Mesendoderm (in vitro differentiated cells): ENCODE data around the gene COL7A1.

Experiments used
- DNase-seq: peaks from one replicate; pipeline ENCODE4 v3.0.0; 2013
- H2AK5ac ChIP-seq: 2 replicates; pipeline ENCODE4 v1.6.1; 2013; ENCODE audit warnings: low read length, inconsistent platforms
- H2BK120ac ChIP-seq: 2 replicates; pipeline ENCODE4 v1.6.1; 2013; ENCODE audit warnings: low read depth, mild to moderate bottlenecking, low read length, moderate library complexity, mixed read lengths
- H2BK15ac ChIP-seq: replicated peaks from 2 replicates; pipeline ENCODE4 v1.6.1; 2013; ENCODE audit warnings: low read depth, mild to moderate bottlenecking, moderate library complexity
- H2BK5ac ChIP-seq: 2 replicates; pipeline ENCODE4 v1.6.1; 2013; ENCODE audit warnings: low read length, inconsistent platforms
- H3K18ac ChIP-seq: 2 replicates; pipeline ENCODE4 v1.6.1; 2013; ENCODE audit warnings: mild to moderate bottlenecking, low read length, mixed read lengths
- H3K23ac ChIP-seq: one replicate; pipeline ENCODE4 v1.6.1; 2013; ENCODE audit warnings: low read length
- H3K27ac ChIP-seq: 2 replicates; pipeline ENCODE4 v1.5.1; 2013; ENCODE audit warnings: low read depth, mild to moderate bottlenecking, inconsistent platforms, low read length, moderate library complexity
- H3K27me3 ChIP-seq: 2 replicates; pipeline ENCODE4 v1.6.1; 2013; ENCODE audit warnings: low read length, control low read depth, mild to moderate bottlenecking, inconsistent platforms; ENCODE audit not compliant: insufficient read depth, poor library complexity
- H3K36me3 ChIP-seq: 2 replicates; pipeline ENCODE4 v1.6.1; 2013; ENCODE audit warnings: low read length, inconsistent platforms; ENCODE audit not compliant: control insufficient read depth, insufficient read depth
- H3K4ac ChIP-seq: one replicate; pipeline ENCODE4 v1.6.1; 2013; ENCODE audit warnings: low read depth, mild to moderate bottlenecking, low read length, moderate library complexity
- H3K4me1 ChIP-seq: 2 replicates; pipeline ENCODE4 v1.6.1; 2013; ENCODE audit warnings: low read depth, low read length, inconsistent platforms; ENCODE audit not compliant: control insufficient read depth
- H3K4me2 ChIP-seq: 2 replicates; pipeline ENCODE4 v1.6.1; 2013; ENCODE audit warnings: low read length
- H3K4me3 ChIP-seq: 2 replicates; pipeline ENCODE4 v1.5.1; 2013; ENCODE audit warnings: mild to moderate bottlenecking, low read length
- H3K56ac ChIP-seq: one replicate; pipeline ENCODE4 v1.6.1; 2013; ENCODE audit warnings: low read length
- H3K79me1 ChIP-seq: 2 replicates; pipeline ENCODE4 v1.6.1; 2013; ENCODE audit warnings: low read length, inconsistent platforms
- H3K79me2 ChIP-seq: 2 replicates; pipeline ENCODE4 v1.6.1; 2013; ENCODE audit warnings: mild to moderate bottlenecking, low read length; ENCODE audit not compliant: control insufficient read depth, insufficient read depth
- H3K9ac ChIP-seq: 2 replicates; pipeline ENCODE4 v1.6.1; 2013; ENCODE audit warnings: low read length, inconsistent platforms
- H4K5ac ChIP-seq: one replicate; pipeline ENCODE4 v1.6.1; 2013; ENCODE audit warnings: low read length
- H4K8ac ChIP-seq: one replicate; pipeline ENCODE4 v1.6.1; 2013; ENCODE audit warnings: low read depth, mild to moderate bottlenecking, control low read depth, low read length, moderate library complexity
- WGBS: extraction: QIAGEN DNeasy Blood & Tissue Kit; methylation state at CpG from one replicate; pipeline ENCODE4 v1.1.7; 2013; ENCODE audit warnings: low lambda C conversion rate, missing lambda C conversion rate; ENCODE audit not compliant: insufficient coverage; ENCODE audit errors: extremely low coverage; 5-methylcytosine and 5-hydroxymethylcytosine counted together

COL7A1 gene

DNA sequence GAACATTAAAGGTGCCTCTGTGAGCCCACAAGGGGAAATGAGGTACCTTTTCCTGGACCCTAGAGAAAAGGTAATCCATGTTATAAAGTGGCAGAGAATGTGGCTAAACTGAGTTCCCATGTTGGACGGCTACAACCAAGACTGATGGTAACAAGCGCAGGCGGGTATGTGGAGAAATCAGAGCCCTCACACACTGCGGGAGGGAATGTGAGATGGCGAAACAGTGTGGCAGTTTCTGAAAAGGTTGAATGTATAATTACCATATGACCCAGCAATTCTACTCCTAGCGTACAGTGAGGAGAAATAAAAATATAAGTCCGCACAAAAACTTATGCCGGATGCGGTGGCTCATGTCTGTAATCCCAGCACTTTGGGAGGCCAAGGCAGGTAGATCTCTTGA is 67.1 kb downstream of the COL7A1 start:
- no peak overlapping the region for H3K4ac ChIP-seq
- WGBS, result no CpG with 5 or more reads among the region's 9 CpGs

GRCh38 chr3:48524970-48525369 is 70.2 kb downstream of the COL7A1 start:
- WGBS, result no CpG with 5 or more reads among the region's 9 CpGs
- no peak overlapping the region for H3K23ac ChIP-seq
- H4K5ac ChIP-seq, result no peak overlapping the region
- H3K4me3 ChIP-seq, result no peak overlapping the region
- H3K9ac ChIP-seq, result no peak overlapping the region
- H2BK5ac ChIP-seq, result no peak overlapping the region
- H2AK5ac ChIP-seq, result no peak overlapping the region
- no peak overlapping the region for H3K4me2 ChIP-seq
- no peaks in the 10 kb centered on the region for H3K4me1 ChIP-seq
- no peak overlapping the region for H3K18ac ChIP-seq
- H3K79me2 ChIP-seq, result no peaks in the 10 kb centered on the region
- no peak overlapping the region for H4K8ac ChIP-seq
- peaks cover 1% of the 10 kb centered on the region for H3K36me3 ChIP-seq
- no peak overlapping the region for H3K4ac ChIP-seq
- no peak overlapping the region for H3K56ac ChIP-seq
- H2BK15ac ChIP-seq, result no peak overlapping the region
- H3K79me1 ChIP-seq, result no peaks in the 10 kb centered on the region
- no peaks in the 10 kb centered on the region for H3K27me3 ChIP-seq
- H2BK120ac ChIP-seq, result no peak overlapping the region
- no peak for DNase-seq
- H3K27ac ChIP-seq, result no peak overlapping the region

More for the DNA sequence above, 67.1 kb downstream of the COL7A1 start:
- H3K23ac ChIP-seq, result no peak overlapping the region
- H3K79me2 ChIP-seq, result no peaks in the 10 kb centered on the region
- no peak overlapping the region for H2BK5ac ChIP-seq
- H3K4me2 ChIP-seq, result no peak overlapping the region
- no peaks in the 10 kb centered on the region for H3K4me1 ChIP-seq
- DNase-seq, result no peak
- H3K36me3 ChIP-seq, result peaks cover 1% of the 10 kb centered on the region
- H4K8ac ChIP-seq, result no peak overlapping the region
- H3K4me3 ChIP-seq, result no peak overlapping the region
- H2AK5ac ChIP-seq, result no peak overlapping the region
- no peak overlapping the region for H3K9ac ChIP-seq
- H3K79me1 ChIP-seq, result no peaks in the 10 kb centered on the region
- H3K18ac ChIP-seq, result no peak overlapping the region
- H4K5ac ChIP-seq, result no peak overlapping the region
- no peak overlapping the region for H2BK120ac ChIP-seq
- H2BK15ac ChIP-seq, result no peak overlapping the region
- H3K27me3 ChIP-seq, result no peaks in the 10 kb centered on the region
- no peak overlapping the region for H3K56ac ChIP-seq
- H3K27ac ChIP-seq, result no peak overlapping the region

DNA sequence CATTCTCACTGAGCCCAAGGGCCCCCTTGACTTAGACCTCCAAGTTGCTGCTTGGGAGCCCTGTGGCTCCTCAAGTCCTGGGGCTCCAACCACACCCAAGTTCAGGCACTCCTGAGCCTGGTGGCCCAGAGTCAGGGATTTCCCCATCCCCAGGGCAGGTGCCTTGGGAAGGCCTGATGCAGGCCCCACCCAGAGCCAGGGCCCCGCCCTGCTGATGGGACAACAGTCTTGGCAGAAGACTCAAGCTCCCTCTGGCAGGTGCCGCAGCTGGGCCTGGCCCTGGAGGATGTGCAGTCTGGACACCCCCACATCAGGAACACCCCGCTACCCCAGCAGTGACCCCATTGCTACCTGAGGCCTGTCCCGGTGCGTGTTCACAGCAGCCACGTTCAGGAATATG is 73.5 kb downstream of the COL7A1 start:
- Histone ChIP-seq H2BK120ac (no peak overlapping the region), H2BK15ac (no peak overlapping the region), H3K9ac (no peak overlapping the region), H2AK5ac (no peak overlapping the region), H3K79me1 (no peaks in the 10 kb centered on the region), H3K36me3 (no peaks in the 10 kb centered on the region), H3K23ac (no peak overlapping the region), H3K4me2 (no peak overlapping the region), H2BK5ac (no peak overlapping the region), H3K4me3 (no peak overlapping the region), H3K27me3 (no peaks in the 10 kb centered on the region), H4K8ac (no peak overlapping the region), H3K56ac (no peak overlapping the region), H3K27ac (no peak overlapping the region), H3K4me1 (no peaks in the 10 kb centered on the region), H3K18ac (no peak overlapping the region), H3K79me2 (no peaks in the 10 kb centered on the region), H3K4ac (no peak overlapping the region), H4K5ac (no peak overlapping the region)
- DNase-seq, result no peak
- no CpG with 5 or more reads among the region's 6 CpGs for WGBS

DNA sequence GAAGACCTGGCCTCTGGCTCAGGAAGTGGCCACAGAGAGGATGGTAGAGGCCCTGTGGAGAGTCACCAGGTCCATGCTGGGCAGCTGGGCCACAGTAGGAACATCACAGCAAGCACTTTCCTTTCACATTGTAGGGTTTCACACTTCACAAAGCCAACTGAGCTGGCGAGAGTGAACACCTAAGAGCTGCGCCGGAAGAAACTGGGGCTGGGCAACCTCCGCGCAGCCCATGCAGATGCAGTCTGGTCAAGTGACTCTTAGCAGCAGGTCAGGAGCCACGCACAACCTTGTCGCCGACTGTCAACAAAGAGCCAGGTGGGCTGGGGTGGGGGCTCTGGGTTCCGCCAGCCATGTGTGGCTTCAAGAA is 75.9 kb downstream of the COL7A1 start:
- Histone ChIP-seq H2BK120ac (no peak overlapping the region), H3K27ac (no peak overlapping the region), H3K4me2 (no peak overlapping the region), H3K4me1 (no peaks in the 10 kb centered on the region), H3K79me2 (no peaks in the 10 kb centered on the region), H3K23ac (no peak overlapping the region), H3K36me3 (no peaks in the 10 kb centered on the region), H3K9ac (no peak overlapping the region), H3K56ac (no peak overlapping the region), H3K4me3 (no peak overlapping the region), H3K4ac (no peak overlapping the region), H3K18ac (no peak overlapping the region), H2BK5ac (no peak overlapping the region), H2AK5ac (no peak overlapping the region), H2BK15ac (no peak overlapping the region), H3K79me1 (no peaks in the 10 kb centered on the region), H4K8ac (no peak overlapping the region), H3K27me3 (no peaks in the 10 kb centered on the region), H4K5ac (no peak overlapping the region)
- WGBS, result no CpG with 5 or more reads among the region's 9 CpGs
- DNase-seq, result no peak

DNA sequence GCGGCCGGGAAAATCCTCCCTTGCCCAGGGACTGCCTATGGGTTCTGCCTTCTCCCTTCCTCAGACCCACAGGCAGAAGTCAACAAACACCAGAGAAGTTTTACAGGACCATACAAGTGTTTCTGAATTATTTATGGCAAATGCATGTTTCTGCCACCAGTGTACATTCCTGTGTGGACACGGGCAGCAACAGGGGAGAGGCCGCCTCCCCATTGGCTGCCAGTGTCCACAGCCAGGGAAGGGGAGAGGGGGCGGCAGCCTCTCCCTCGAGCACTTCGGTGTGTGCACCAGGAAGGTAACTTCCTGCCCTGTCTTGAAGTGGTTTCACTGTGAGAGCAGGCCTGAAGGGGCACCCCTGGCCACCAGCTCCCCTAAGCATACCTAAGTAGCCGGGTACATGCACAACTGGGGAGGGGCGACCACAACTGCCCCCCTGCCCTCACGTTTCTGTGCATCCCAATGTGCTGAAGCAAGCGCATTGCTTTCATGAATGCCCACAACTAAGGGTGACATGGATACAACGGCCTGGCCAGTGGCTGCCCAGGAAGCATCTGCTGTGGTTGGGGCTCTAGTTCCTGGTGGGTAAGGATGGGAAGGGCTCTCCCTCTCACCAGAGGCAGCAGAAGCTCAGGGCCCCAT is 76.4 kb downstream of the COL7A1 start:
- Histone ChIP-seq H3K18ac (no peak overlapping the region), H2BK5ac (no peak overlapping the region), H3K23ac (no peak overlapping the region), H3K79me1 (no peaks in the 10 kb centered on the region), H3K79me2 (no peaks in the 10 kb centered on the region), H3K4me2 (no peak overlapping the region), H3K9ac (no peak overlapping the region), H4K8ac (no peak overlapping the region), H2AK5ac (no peak overlapping the region), H2BK120ac (no peak overlapping the region), H3K56ac (no peak overlapping the region), H3K27me3 (no peaks in the 10 kb centered on the region), H4K5ac (no peak overlapping the region), H3K4me1 (no peaks in the 10 kb centered on the region), H3K27ac (no peak overlapping the region), H2BK15ac (no peak overlapping the region), H3K4me3 (no peak overlapping the region), H3K36me3 (no peaks in the 10 kb centered on the region), H3K4ac (no peak overlapping the region)
- DNase-seq, result no peak
- WGBS, result no CpG with 5 or more reads among the region's 12 CpGs

DNA sequence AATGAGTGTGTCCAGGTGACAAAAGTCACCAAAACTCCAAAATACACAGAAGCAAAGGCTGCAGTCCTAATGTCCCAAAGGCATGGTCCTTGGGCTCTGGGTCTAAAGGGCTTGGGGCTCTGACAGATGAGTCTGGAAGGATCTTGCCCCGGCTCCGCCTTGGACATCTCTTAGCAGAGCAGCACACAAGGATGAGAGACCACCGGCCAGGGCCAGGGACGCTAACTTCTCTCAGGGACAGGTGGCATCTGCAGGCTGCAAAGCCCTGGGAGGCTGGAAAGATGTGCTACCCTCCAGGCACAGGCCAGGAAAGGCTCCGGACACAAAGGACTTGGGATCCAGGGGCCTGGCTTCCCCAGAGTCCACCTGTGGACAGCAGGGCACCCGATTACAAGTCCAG is 77.1 kb downstream of the COL7A1 start:
- Histone ChIP-seq H3K79me1 (no peaks in the 10 kb centered on the region), H3K56ac (no peak overlapping the region), H2AK5ac (no peak overlapping the region), H2BK15ac (no peak overlapping the region), H3K27ac (no peak overlapping the region), H3K79me2 (no peaks in the 10 kb centered on the region), H3K36me3 (no peaks in the 10 kb centered on the region), H3K4ac (no peak overlapping the region), H3K18ac (no peak overlapping the region), H4K5ac (no peak overlapping the region), H2BK5ac (no peak overlapping the region), H3K4me2 (no peak overlapping the region), H3K4me3 (no peak overlapping the region), H2BK120ac (no peak overlapping the region), H4K8ac (no peak overlapping the region), H3K4me1 (no peaks in the 10 kb centered on the region), H3K9ac (no peak overlapping the region), H3K23ac (no peak overlapping the region), H3K27me3 (no peaks in the 10 kb centered on the region)
- WGBS, result no CpG with 5 or more reads among the region's 6 CpGs
- no peak for DNase-seq
